Neural progenitor cell (in vitro differentiated cells): ENCODE results near the gene ZNF213.
"Not testable (repeated sequence)": the region's sequence is repeated elsewhere in the genome, so short reads cannot be mapped to it uniquely, and the experiment has no call there.

Experiments used
- CTCF ChIP-seq: fragments of 200-600 bp; sonication (generic); IDR thresholded peaks from 2 replicates; pipeline ENCODE4 v1.5.1; 2017; ENCODE audit warnings: antibody characterized with exemption, mild to moderate bottlenecking
- EZH2 ChIP-seq: fragments of 200-600 bp; sonication (generic); IDR thresholded peaks from 2 replicates; pipeline ENCODE4 v1.6.1; 2017; ENCODE audit warnings: antibody characterized with exemption, mild to moderate bottlenecking, moderate library complexity

GRCh38 chr16:3139561-3139960 lies 4.7 kb downstream of the ZNF213 start:
- TF ChIP-seq EZH2, CTCF: not testable (repeated sequence)
